ENCODE data around the gene TAS2R60. TPM values are rescaled to one million over a fixed set of nuclear protein-coding genes. Genes with fewer than 3 reads are reported as not detected.
A peak's percentile ranks its signal among the peaks of the same experiment; 100 is the strongest.

TAS2R60 gene
- total and polyA plus RNA-seq, 9 of the 15 experiments (the other 6 are each of a cell fraction or from before 2014, with no cell fraction given): 0.08 TPM; not detected in 8

GRCh38 chr7:143492043-143492471 lies 48.8 kb downstream of the TAS2R60 start (continued):
- TF ChIP-seq REST (IDR thresholded peaks at IDR 0.05; ENCODE audit: borderline replicate concordance): peak; percentile 37; the same call in 1 of the 2 replicates
- TF ChIP-seq REST (CRISPR knock-in tag; IDR thresholded peaks at IDR 0.05; ENCODE audit: low read depth): no peak
- TF ChIP-seq CC2D1A (IDR thresholded peaks at IDR 0.05): no peak
- no peak for TF ChIP-seq ZNF133 (CRISPR knock-in tag; IDR thresholded peaks at IDR 0.05)
- 0 out of 2 replicates have a peak, but pooled peaks have one; percentile 26 for TF ChIP-seq BHLHE40 (IDR thresholded peaks at IDR 0.05; ENCODE audit: low read length)
- TF ChIP-seq ETS1 (conservative IDR thresholded peaks at IDR 0.05; ENCODE audit: control insufficient read depth, low read depth, low read length): no peak
- peak in 1 of 2 experiments; percentile 91; a peak in 2 of 4 replicates for TF ChIP-seq SRF (CRISPR knock-in tag; IDR thresholded peaks at IDR 0.05)
- TF ChIP-seq HBP1 (CRISPR knock-in tag; IDR thresholded peaks at IDR 0.05): no peak
- TF ChIP-seq ATF7 (IDR thresholded peaks at IDR 0.05): peak; percentile 73
- TF ChIP-seq C11orf30 (IDR thresholded peaks at IDR 0.05; ENCODE audit: low read depth): peak; percentile 52
- no peak for TF ChIP-seq TAF15 (IDR thresholded peaks at IDR 0.05; ENCODE audit: low read depth, low read length)
- TF ChIP-seq HMGN3 (IDR thresholded peaks at IDR 0.05; ENCODE audit: borderline replicate concordance, extremely low read depth, insufficient read length, low read depth, low read length): no peak
- TF ChIP-seq NR3C1 (CRISPR knock-in tag; IDR thresholded peaks at IDR 0.05): no peak
- TF ChIP-seq CTBP1 (IDR thresholded peaks at IDR 0.05; ENCODE audit: borderline replicate concordance): peak; percentile 80; the same call in 1 of the 2 replicates
- no peak for TF ChIP-seq ZBTB43 (CRISPR knock-in tag; IDR thresholded peaks at IDR 0.05)
- TF ChIP-seq ZNF24 (IDR thresholded peaks at IDR 0.05): no peak
- TF ChIP-seq KLF10 (CRISPR knock-in tag; IDR thresholded peaks at IDR 0.05): no peak
- TF ChIP-seq ZFPM2 (CRISPR knock-in tag; IDR thresholded peaks at IDR 0.05): no peak
- peak in 1 of 2 experiments; percentile 72; a peak in 2 of 4 replicates for TF ChIP-seq TRIM24 (IDR thresholded peaks at IDR 0.05)
